A549 (cell line): ENCODE data around the gene PLEKHA7.

ENCODE experiments used
- EP300 ChIP-seq, 2 experiments: fragments of >200 bp; sonication (Bioruptor Twin); formaldehyde crosslinking; IDR thresholded peaks; 2 replicates in 1 of 2; 3 replicates in 1 of 2; pipeline ENCODE4 v1.6.1; 2016 to 2017
- FOSL2 ChIP-seq, 2 experiments: fragments of 450-650 bp in 1 of 2; fragments of >200 bp in 1 of 2; sonication (Bioruptor Twin) in 1 of 2; formaldehyde crosslinking; IDR thresholded peaks; 2 replicates each; pipeline versions ENCODE4 v1.5.0 to v1.6.1; 2016 to 2020; ENCODE audit warnings: mild to moderate bottlenecking in 1 of 2, moderate library complexity in 1 of 2
- HOXA7 ChIP-seq: fragments of 250-450 bp; sonication (Bioruptor Pico); IDR thresholded peaks from 2 replicates; pipeline ENCODE4 v1.5.0; 2020; ENCODE audit warnings: mild to moderate bottlenecking, moderate library complexity
- MAFK ChIP-seq: fragments of 450-650 bp; IDR thresholded peaks from 2 replicates; pipeline ENCODE4 v1.6.1; 2014; ENCODE audit not compliant: partially characterized antibody
- NPAS2 ChIP-seq: fragments of 250-450 bp; sonication (Bioruptor Pico); IDR thresholded peaks from 2 replicates; pipeline ENCODE4 v1.8.0; 2022; ENCODE audit warnings: mild to moderate bottlenecking, moderate library complexity, borderline replicate concordance
- POLR2A ChIP-seq: IDR thresholded peaks from 2 replicates; pipeline ENCODE4 v1.6.1; 2012; ENCODE audit warnings: mild to moderate bottlenecking, low read length
- RAD21 ChIP-seq, 2 experiments: fragments of >200 bp in 1 of 2; sonication (Bioruptor Twin) in 1 of 2; formaldehyde crosslinking in 1 of 2; IDR thresholded peaks in 1 of 2; conservative IDR thresholded peaks in 1 of 2; 2 replicates in 1 of 2; 3 replicates in 1 of 2; pipeline ENCODE4 v1.6.1; 2012 to 2018; ENCODE audit warnings: inconsistent platforms in 1 of 2
- SMC3 ChIP-seq: fragments of >200 bp; sonication (Bioruptor Twin); formaldehyde crosslinking; IDR thresholded peaks from 3 replicates; pipeline ENCODE4 v1.6.1; 2018; ENCODE audit warnings: inconsistent platforms
- TF ChIP-seq, protein P1 (sequence below): fragments of >200 bp; sonication (Bioruptor Twin); formaldehyde crosslinking; IDR thresholded peaks from 3 replicates; pipeline ENCODE4 v1.5.1; 2016

DNA sequence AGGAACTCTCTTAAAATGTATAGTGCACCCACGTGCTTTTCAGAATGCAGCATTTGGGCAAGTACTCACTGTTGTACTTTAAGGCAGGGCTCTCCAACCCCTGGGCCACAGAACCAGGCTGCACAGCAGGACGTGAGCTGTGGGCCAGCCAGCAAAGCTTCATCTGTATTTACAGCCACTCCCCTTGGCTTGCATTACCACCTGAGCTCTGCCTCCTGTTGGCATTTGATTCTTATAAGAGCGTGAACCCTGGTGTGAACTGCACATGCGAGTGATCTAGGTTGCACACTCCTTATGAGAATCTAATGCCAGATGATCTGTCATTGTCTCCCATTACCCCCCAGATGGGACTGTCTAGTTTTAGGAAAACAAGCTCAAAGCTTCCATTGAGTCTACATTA lies 272.7 kb downstream of the PLEKHA7 start:
- TF ChIP-seq EP300 (IDR thresholded peaks at IDR 0.05), result no peak
- TF ChIP-seq POLR2A, result no peak
- TF ChIP-seq, protein P1, sequence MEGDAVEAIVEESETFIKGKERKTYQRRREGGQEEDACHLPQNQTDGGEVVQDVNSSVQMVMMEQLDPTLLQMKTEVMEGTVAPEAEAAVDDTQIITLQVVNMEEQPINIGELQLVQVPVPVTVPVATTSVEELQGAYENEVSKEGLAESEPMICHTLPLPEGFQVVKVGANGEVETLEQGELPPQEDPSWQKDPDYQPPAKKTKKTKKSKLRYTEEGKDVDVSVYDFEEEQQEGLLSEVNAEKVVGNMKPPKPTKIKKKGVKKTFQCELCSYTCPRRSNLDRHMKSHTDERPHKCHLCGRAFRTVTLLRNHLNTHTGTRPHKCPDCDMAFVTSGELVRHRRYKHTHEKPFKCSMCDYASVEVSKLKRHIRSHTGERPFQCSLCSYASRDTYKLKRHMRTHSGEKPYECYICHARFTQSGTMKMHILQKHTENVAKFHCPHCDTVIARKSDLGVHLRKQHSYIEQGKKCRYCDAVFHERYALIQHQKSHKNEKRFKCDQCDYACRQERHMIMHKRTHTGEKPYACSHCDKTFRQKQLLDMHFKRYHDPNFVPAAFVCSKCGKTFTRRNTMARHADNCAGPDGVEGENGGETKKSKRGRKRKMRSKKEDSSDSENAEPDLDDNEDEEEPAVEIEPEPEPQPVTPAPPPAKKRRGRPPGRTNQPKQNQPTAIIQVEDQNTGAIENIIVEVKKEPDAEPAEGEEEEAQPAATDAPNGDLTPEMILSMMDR, result no peak
- TF ChIP-seq RAD21 (conservative IDR thresholded peaks at IDR 0.05 in 1 of 2, IDR thresholded peaks at IDR 0.05 in 1 of 2), result no peak
- no peak for TF ChIP-seq HOXA7 (CRISPR knock-in tag)
- no peak for TF ChIP-seq NPAS2
- no peak for TF ChIP-seq FOSL2 (IDR thresholded peaks at IDR 0.05)
- no peak for TF ChIP-seq FOSL2 (CRISPR knock-in tag; IDR thresholded peaks at IDR 0.05)
- no peak for TF ChIP-seq SMC3
- TF ChIP-seq MAFK, result no peak
